OCI-LY1 (cell line): Measurements from ENCODE around the gene PDE6D.
A peak's percentile ranks its signal among the peaks of the same experiment; 100 is the strongest.

Source experiments
- H2AFZ ChIP-seq: fragments of 200-600 bp; sonication (generic), shearing (Covaris generic); 2 replicates; pipeline ENCODE4 v1.6.0; 2014; ENCODE audit warnings: antibody characterized with exemption, mild to moderate bottlenecking, low read length
- H3F3A ChIP-seq: fragments of 200-600 bp; sonication (generic), shearing (Covaris generic); 2 replicates; pipeline ENCODE4 v1.6.0; 2014; ENCODE audit warnings: mild to moderate bottlenecking, antibody characterized with exemption, low read length, moderate library complexity; ENCODE audit not compliant: insufficient read depth
- H3K27ac ChIP-seq: fragments of 200-600 bp; sonication (generic); 2 replicates; pipeline ENCODE4 v1.5.1; 2014; ENCODE audit warnings: low read length, mixed run types, mild to moderate bottlenecking, low read depth; ENCODE audit not compliant: poor library complexity, severe bottlenecking
- H3K27me3 ChIP-seq: fragments of 200-600 bp; sonication (generic); 2 replicates; pipeline ENCODE4 v1.6.0; 2014; ENCODE audit warnings: antibody characterized with exemption, mild to moderate bottlenecking, low read length, moderate library complexity; ENCODE audit not compliant: insufficient read depth
- H3K36me3 ChIP-seq: fragments of 200-600 bp; sonication (generic); 2 replicates; pipeline ENCODE4 v1.6.1; 2014; ENCODE audit warnings: mild to moderate bottlenecking, antibody characterized with exemption, low read length, moderate library complexity, mixed read lengths; ENCODE audit not compliant: insufficient read depth
- H3K4me1 ChIP-seq: fragments of 200-600 bp; sonication (generic); 2 replicates; pipeline ENCODE4 v1.5.1; 2014; ENCODE audit warnings: mild to moderate bottlenecking, low read length, moderate library complexity; ENCODE audit not compliant: insufficient read depth, severe bottlenecking
- H3K4me2 ChIP-seq: fragments of 200-600 bp; sonication (generic), shearing (Covaris generic); 2 replicates; pipeline ENCODE4 v1.6.1; 2014; ENCODE audit warnings: low read length
- H3K4me3 ChIP-seq: fragments of 200-600 bp; sonication (generic); 2 replicates; pipeline ENCODE4 v1.5.1; 2014; ENCODE audit warnings: low read length, low read depth, mild to moderate bottlenecking, mixed read lengths; ENCODE audit not compliant: poor library complexity, severe bottlenecking
- H3K79me2 ChIP-seq: fragments of 200-600 bp; shearing (Covaris generic); 2 replicates; pipeline ENCODE4 v1.6.1; 2016; ENCODE audit warnings: mixed run types, low read length, mixed read lengths; ENCODE audit not compliant: insufficient read depth
- H3K9ac ChIP-seq: fragments of 200-600 bp; sonication (generic), shearing (Covaris generic); 2 replicates; pipeline ENCODE4 v1.6.1; 2014; ENCODE audit warnings: mild to moderate bottlenecking, low read length, mixed read lengths
- H3K9me2 ChIP-seq: fragments of 200-600 bp; sonication (generic), shearing (Covaris generic); 2 replicates; pipeline ENCODE4 v1.6.1; 2014; ENCODE audit warnings: low read depth, mild to moderate bottlenecking, low read length, mixed read lengths
- H3K9me3 ChIP-seq: fragments of 200-600 bp; shearing (Covaris generic); 2 replicates; pipeline ENCODE4 v1.6.1; 2014; ENCODE audit warnings: low read length, mixed read lengths
- H4K20me1 ChIP-seq: fragments of 200-600 bp; sonication (generic), shearing (Covaris generic); 2 replicates; pipeline ENCODE4 v1.6.0; 2016; ENCODE audit warnings: mild to moderate bottlenecking, low read length; ENCODE audit not compliant: insufficient read depth
- CTCF ChIP-seq: fragments of 200-600 bp; sonication (generic), shearing (Covaris generic); IDR thresholded peaks from 2 replicates; pipeline ENCODE4 v1.5.1; 2017; ENCODE audit warnings: mild to moderate bottlenecking, antibody characterized with exemption, low read length, moderate library complexity, mixed read lengths
- EZH2 ChIP-seq: fragments of 200-600 bp; sonication (generic), shearing (Covaris generic); IDR thresholded peaks from 2 replicates; pipeline ENCODE4 v1.8.0; 2017; ENCODE audit warnings: borderline replicate concordance, mixed run types, mild to moderate bottlenecking, antibody characterized with exemption, low read length, moderate library complexity, mixed read lengths

Gene PDE6D

DNA sequence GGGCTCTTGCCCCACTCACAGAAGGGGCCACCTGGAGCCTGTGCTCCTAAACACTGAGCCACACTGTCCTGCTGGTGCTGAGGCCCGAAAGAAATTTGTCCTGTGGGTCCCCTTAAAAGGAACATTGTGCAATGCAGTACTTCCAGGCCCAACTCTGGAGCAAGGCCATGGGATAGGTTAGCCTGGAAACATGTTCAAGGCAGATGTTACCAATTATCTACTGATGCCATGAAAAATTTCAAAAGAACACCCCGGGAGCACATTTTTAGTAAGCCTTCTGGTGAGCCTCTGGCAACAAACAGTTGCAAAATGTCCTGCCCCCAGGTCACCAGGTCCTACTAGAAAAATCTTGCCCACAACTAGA, 85.1 kb downstream of the PDE6D start:
- TF ChIP-seq CTCF (no peak), EZH2 (no peak)
- Histone ChIP-seq H2AFZ (no peak overlapping the region), H3K9me2 (no peaks in the 10 kb centered on the region), H3K27ac (no peak overlapping the region), H3K4me2 (no peak overlapping the region), H3K79me2 (no peaks in the 10 kb centered on the region), H3K36me3 (no peaks in the 10 kb centered on the region), H3K9ac (no peak overlapping the region), H3K4me1 (no peaks in the 10 kb centered on the region), H3K4me3 (no peak overlapping the region), H3F3A (no peaks in the 10 kb centered on the region), H3K9me3 (no peaks in the 10 kb centered on the region), H3K27me3 (no peaks in the 10 kb centered on the region), H4K20me1 (no peaks in the 10 kb centered on the region)

- Histone ChIP-seq H3K9me3 (no peaks in the 10 kb centered on the region), H3K36me3 (no peaks in the 10 kb centered on the region), H3K4me2 (no peak overlapping the region), H3K27ac (no peak overlapping the region), H4K20me1 (no peaks in the 10 kb centered on the region), H3K27me3 (peaks cover 4% of the 10 kb centered on the region; the same call in 1 of the 2 replicates), H3K9ac (no peak overlapping the region), H3F3A (no peaks in the 10 kb centered on the region), H2AFZ (no peak overlapping the region), H3K79me2 (no peaks in the 10 kb centered on the region), H3K4me1 (no peaks in the 10 kb centered on the region), H3K4me3 (no peak overlapping the region), H3K9me2 (no peaks in the 10 kb centered on the region)
- TF ChIP-seq EZH2 (no peak), CTCF (no peak)
Measured at GRCh38 chr2:231693956-231694355, 87.1 kb downstream of the PDE6D start.

GRCh38 chr2:231692847-231693246, 88.2 kb downstream of the PDE6D start:
- Histone ChIP-seq H3K79me2 (no peaks in the 10 kb centered on the region), H3K27me3 (peaks cover 4% of the 10 kb centered on the region; the same call in 1 of the 2 replicates), H3F3A (no peaks in the 10 kb centered on the region), H3K4me1 (no peaks in the 10 kb centered on the region), H3K9me3 (no peaks in the 10 kb centered on the region), H3K9ac (no peak overlapping the region), H3K36me3 (no peaks in the 10 kb centered on the region), H3K4me3 (no peak overlapping the region), H3K9me2 (no peaks in the 10 kb centered on the region), H4K20me1 (no peaks in the 10 kb centered on the region), H2AFZ (no peak overlapping the region), H3K4me2 (no peak overlapping the region), H3K27ac (no peak overlapping the region)
- no peak for TF ChIP-seq EZH2
- peak; percentile 38; the same call in 1 of the 2 replicates for TF ChIP-seq CTCF
